ENCODE data around the gene SMIM24. TPM values are rescaled to one million over a fixed set of nuclear protein-coding genes. Genes with fewer than 3 reads are reported as not detected.

The SMIM24 gene
- total and polyA plus RNA-seq, 9 of the 15 experiments (the other 6 are each of a cell fraction or from before 2014, with no cell fraction given): 0.45 to 12.3 (median 1.4) TPM; not detected in 1

- no peak for ATAC-seq
- H2AFZ ChIP-seq (ENCODE audit: low read depth, low read length): no peak overlapping the region
- BruUV-seq (replicated peaks): no TSS peak
- intact Hi-C loops (cut with micrococcal nuclease): no loop called here
- H3K79me2 ChIP-seq (ENCODE audit: control insufficient read depth, insufficient read depth, low read length): peaks cover 17% of the 10 kb centered on the region
- H3K9me1 ChIP-seq (ENCODE audit: control insufficient read depth, insufficient read depth, low read length): no peaks in the 10 kb centered on the region
- H4K20me1 ChIP-seq (replicated peaks; ENCODE audit: control insufficient read depth, insufficient read depth, low read length): peaks cover 5% of the 10 kb centered on the region; the same call in 1 of the 2 replicates
- H3K4me2 ChIP-seq (ENCODE audit: insufficient read depth, low read length): no peak overlapping the region
- peaks cover 3 to 31% of the 10 kb centered on the region in 2 experiments; a peak in 2 of 5 replicates for H3K4me1 ChIP-seq (replicated peaks in 1 of 2; ENCODE audit: control insufficient read depth in 2 of 2, insufficient read depth in 2 of 2, low read length in 2 of 2)
- H3K9ac ChIP-seq (ENCODE audit: insufficient read depth in 1 of 2, low read depth in 2 of 2, low read length in 2 of 2): no peak overlapping the region
- ChIA-PET POLR2A (no interaction called here), CTCF (ENCODE audit: low intra/inter-chr PET ratio) (interaction anchor here (0.6 kb wide), 1 partner anchor 19 kb away, joined by 3 read pairs; no protein-coding TSS in a partner anchor)
- peak; percentile 82 for TF ChIP-seq RBM22 (IDR thresholded peaks at IDR 0.05; ENCODE audit: low read depth, low read length, poor library complexity, severe bottlenecking)
- peak; percentile 69 for TF ChIP-seq ZBTB33 (CRISPR knock-in tag; IDR thresholded peaks at IDR 0.05)
- TF ChIP-seq POLR2G (IDR thresholded peaks at IDR 0.05; ENCODE audit: low read depth, low read length): 0 out of 2 replicates have a peak, but pooled peaks have one; percentile 21
- TF ChIP-seq ZNF12 (CRISPR knock-in tag; IDR thresholded peaks at IDR 0.05): no peak
- 93% methylated on average over 16 of the region's 28 CpGs for WGBS (ENCODE audit: insufficient coverage, low coverage, missing lambda C conversion rate)
- no peak for DNase-seq (ENCODE audit: extremely low read depth in 1 of 4, low spot score in 3 of 4)
- H3K36me3 ChIP-seq (ENCODE audit: control insufficient read depth, insufficient read depth, low read length): peaks cover 89% of the 10 kb centered on the region; the same call in 2 of the 3 replicates
- in situ Hi-C loops (cut with MboI): no loop called here
- no peaks in the 10 kb centered on the region for H3K9me3 ChIP-seq (replicated peaks; ENCODE audit: control insufficient read depth, insufficient read depth, low read depth, low read length)
- no peaks in the 10 kb centered on the region for H3K27me3 ChIP-seq (ENCODE audit: control insufficient read depth in 2 of 2, insufficient read depth in 2 of 2, low read length in 2 of 2)
- H3K27ac ChIP-seq (ENCODE audit: extremely low read depth, low read depth, low read length): no peak overlapping the region
- FAIRE-seq: no peak
- no peak overlapping the region for H3K4me3 ChIP-seq
Observed at GRCh38 chr19:3448616-3449334, 31.6 kb downstream of the SMIM24 start.
